CD14-positive monocyte (primary cell): ENCODE measurements around the gene WEE2. TPM values are rescaled to one million over a fixed set of nuclear protein-coding genes. Genes with fewer than 3 reads are reported as not detected.

ENCODE experiments used
- DNase-seq, 3 donors: peaks; one replicate each; pipeline ENCODE4 v3.0.0-alpha.2; 2011 to 2022
- H2AFZ ChIP-seq: 2 replicates; pipeline ENCODE4 v1.6.0; 2012; ENCODE audit warnings: mild to moderate bottlenecking, low read depth, low read length, inconsistent platforms; ENCODE audit not compliant: insufficient read depth, poor library complexity, severe bottlenecking
- H3K27ac ChIP-seq, 2 donors: 1 replicate in 1 of 2; 2 replicates in 1 of 2; pipeline ENCODE4 v1.5.1; 2012 to 2013; ENCODE audit warnings: low read length in 2 of 2, control low read depth in 1 of 2, inconsistent platforms in 1 of 2, low read depth in 1 of 2, mild to moderate bottlenecking in 1 of 2
- H3K27me3 ChIP-seq, 2 donors: one replicate each; pipeline versions ENCODE4 v1.6.0 to v1.6.1; 2011 to 2013; ENCODE audit warnings: low read length in 2 of 2; ENCODE audit not compliant: control insufficient read depth in 2 of 2, insufficient read depth in 2 of 2
- H3K36me3 ChIP-seq, 2 donors: replicated peaks in 1 of 2; 1 replicate in 1 of 2; 2 replicates in 1 of 2; pipeline versions ENCODE4 v1.5.1 to v1.6.1; 2012 to 2013; ENCODE audit warnings: low read length in 2 of 2, control low read depth in 1 of 2, inconsistent platforms in 1 of 2, mild to moderate bottlenecking in 1 of 2; ENCODE audit not compliant: insufficient read depth in 2 of 2, control insufficient read depth in 1 of 2
- H3K4me1 ChIP-seq, 2 donors: 1 replicate in 1 of 2; 2 replicates in 1 of 2; pipeline versions ENCODE4 v1.5.1 to v1.6.1; 2012 to 2013; ENCODE audit warnings: low read length in 2 of 2, control low read depth in 1 of 2, inconsistent platforms in 1 of 2, mild to moderate bottlenecking in 1 of 2, moderate library complexity in 1 of 2; ENCODE audit not compliant: insufficient read depth in 2 of 2, control insufficient read depth in 1 of 2
- H3K4me2 ChIP-seq: replicated peaks from 2 replicates; pipeline ENCODE3; 2012; ENCODE audit warnings: low read length, moderate library complexity, mild to moderate bottlenecking; ENCODE audit not compliant: poor library complexity, severe bottlenecking; ENCODE audit errors: extremely low read depth
- H3K4me3 ChIP-seq, 3 experiments: fragments of 200-600 bp in 1 of 3; sonication (generic) in 1 of 3; replicated peaks in 1 of 3; 1 replicate in 2 of 3; 2 replicates in 1 of 3; pipeline ENCODE4 v1.5.1; 2011 to 2013; ENCODE audit warnings: low read length in 3 of 3, mild to moderate bottlenecking in 3 of 3, control low read depth in 2 of 3, low read depth in 2 of 3, inconsistent platforms in 1 of 3, moderate library complexity in 1 of 3
- H3K79me2 ChIP-seq: 2 replicates; pipeline ENCODE4 v1.6.0; 2012; ENCODE audit warnings: mild to moderate bottlenecking, control low read depth, inconsistent platforms, low read length, moderate library complexity; ENCODE audit not compliant: insufficient read depth
- H3K9ac ChIP-seq: 2 replicates; pipeline ENCODE4 v1.6.0; 2017; ENCODE audit warnings: low read length, mild to moderate bottlenecking; ENCODE audit not compliant: insufficient read depth, poor library complexity, severe bottlenecking
- H3K9me3 ChIP-seq, 2 donors: replicated peaks in 1 of 2; 1 replicate in 1 of 2; 2 replicates in 1 of 2; pipeline versions ENCODE4 v1.5.1 to v1.6.1; 2012 to 2013; ENCODE audit warnings: low read length in 2 of 2, control low read depth in 1 of 2; ENCODE audit not compliant: control insufficient read depth in 1 of 2, insufficient read depth in 1 of 2
- H4K20me1 ChIP-seq: 2 replicates; pipeline ENCODE4 v1.6.0; 2012; ENCODE audit warnings: mild to moderate bottlenecking, low read length, control low read depth, moderate library complexity; ENCODE audit not compliant: insufficient read depth
- H3K27ac Mint-ChIP-seq, 7 donors: one replicate each; pipeline ENCODE4 v1.8.0; 2020; ENCODE audit warnings: mild to moderate bottlenecking in 7 of 7, mixed read lengths in 7 of 7, moderate library complexity in 6 of 7, inconsistent platforms in 2 of 7
- H3K27me3 Mint-ChIP-seq, 3 donors: one replicate each; pipeline ENCODE4 v1.8.0; 2021 to 2022; ENCODE audit warnings: low read depth in 3 of 3, mild to moderate bottlenecking in 3 of 3, mixed read lengths in 3 of 3, moderate library complexity in 3 of 3, inconsistent platforms in 1 of 3
- H3K36me3 Mint-ChIP-seq, 2 donors: one replicate each; pipeline ENCODE4 v1.8.0; 2020; ENCODE audit warnings: mixed read lengths in 2 of 2, inconsistent platforms in 1 of 2, mild to moderate bottlenecking in 1 of 2
- H3K4me1 Mint-ChIP-seq: one replicate; pipeline ENCODE4 v1.8.0; 2020; ENCODE audit warnings: mild to moderate bottlenecking, mixed read lengths
- H3K4me3 Mint-ChIP-seq, 2 donors: one replicate each; pipeline ENCODE4 v1.8.0; 2020; ENCODE audit warnings: mild to moderate bottlenecking in 2 of 2, mixed read lengths in 2 of 2, moderate library complexity in 1 of 2
- H3K9me3 Mint-ChIP-seq, 7 donors: one replicate each; pipeline ENCODE4 v1.8.0; 2020 to 2022; ENCODE audit warnings: mixed read lengths in 7 of 7, mild to moderate bottlenecking in 6 of 7, moderate library complexity in 6 of 7, inconsistent platforms in 2 of 7
- WGBS: methylation state at CpG from one replicate; pipeline ENCODE4 v1.1.5; 2013; ENCODE audit warnings: missing lambda C conversion rate; ENCODE audit not compliant: insufficient coverage; 5-methylcytosine and 5-hydroxymethylcytosine counted together
- intact Hi-C, 2 donors: fragments of 100-400 bp; cut with micrococcal nuclease; formaldehyde crosslinking; loops; one replicate each; pipeline versions ENCODE4 v1.15.0 to v1.15.1; 2023
- polyA plus RNA-seq, 3 donors: library from polyadenylated mRNA; depleted of rRNA in 1 of 3; unstranded in 2 of 3; stranded (reverse) in 1 of 3; fragments of 300-500 nt in 2 of 3; fragments of >200 nt in 1 of 3; fragmentation: Illumina TruSeq in 2 of 3; gene quantifications; 1 replicate in 2 of 3; 2 replicates in 1 of 3; pipeline ENCODE4 v1.2.3, GENCODE V29; 2012 to 2021
- TF ChIP-seq, protein P1 (sequence below): fragments of 200-600 bp; IDR thresholded peaks from one replicate; pipeline ENCODE4 v1.8.0; 2022; ENCODE audit warnings: antibody characterized with exemption, mild to moderate bottlenecking

WEE2 gene
- polyA plus RNA-seq, 3 donors, result not detected

- no peak overlapping the region for H3K4me3 ChIP-seq
- TF ChIP-seq, protein P1, sequence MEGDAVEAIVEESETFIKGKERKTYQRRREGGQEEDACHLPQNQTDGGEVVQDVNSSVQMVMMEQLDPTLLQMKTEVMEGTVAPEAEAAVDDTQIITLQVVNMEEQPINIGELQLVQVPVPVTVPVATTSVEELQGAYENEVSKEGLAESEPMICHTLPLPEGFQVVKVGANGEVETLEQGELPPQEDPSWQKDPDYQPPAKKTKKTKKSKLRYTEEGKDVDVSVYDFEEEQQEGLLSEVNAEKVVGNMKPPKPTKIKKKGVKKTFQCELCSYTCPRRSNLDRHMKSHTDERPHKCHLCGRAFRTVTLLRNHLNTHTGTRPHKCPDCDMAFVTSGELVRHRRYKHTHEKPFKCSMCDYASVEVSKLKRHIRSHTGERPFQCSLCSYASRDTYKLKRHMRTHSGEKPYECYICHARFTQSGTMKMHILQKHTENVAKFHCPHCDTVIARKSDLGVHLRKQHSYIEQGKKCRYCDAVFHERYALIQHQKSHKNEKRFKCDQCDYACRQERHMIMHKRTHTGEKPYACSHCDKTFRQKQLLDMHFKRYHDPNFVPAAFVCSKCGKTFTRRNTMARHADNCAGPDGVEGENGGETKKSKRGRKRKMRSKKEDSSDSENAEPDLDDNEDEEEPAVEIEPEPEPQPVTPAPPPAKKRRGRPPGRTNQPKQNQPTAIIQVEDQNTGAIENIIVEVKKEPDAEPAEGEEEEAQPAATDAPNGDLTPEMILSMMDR, result no peak
- no peaks in the 10 kb centered on the region for H4K20me1 ChIP-seq
- Mint-ChIP-seq H3K9me3 (peaks cover 0 to 4% (median 0%) of the 10 kb centered on the region in 7 donors), H3K27me3 (peaks cover 0 to 2% (median 1%) of the 10 kb centered on the region in 3 donors), H3K27ac (peak overlapping the region; percentile 47 to 88 (median 69)), H3K4me1 (peaks cover 37% of the 10 kb centered on the region), H3K36me3 (peaks cover 0 to 12% of the 10 kb centered on the region in 2 donors), H3K4me3 (no peak overlapping the region)
- 82% methylated on average over 3 of the region's 7 CpGs for WGBS
- H3K36me3 ChIP-seq, result no peaks in the 10 kb centered on the region
- H3K79me2 ChIP-seq, result no peaks in the 10 kb centered on the region
- peak; percentile 35 to 80 (median 67) for DNase-seq
- no peak overlapping the region for H2AFZ ChIP-seq
- no peak overlapping the region for H3K9ac ChIP-seq
- H3K9me3 ChIP-seq, result peaks cover 0 to 3% of the 10 kb centered on the region in 2 donors
- H3K27me3 ChIP-seq, result no peaks in the 10 kb centered on the region
- peak overlapping the region in 1 of 2 donors; percentile 68 for H3K27ac ChIP-seq
- H3K4me2 ChIP-seq, result no peak overlapping the region
- H3K4me1 ChIP-seq, result peaks cover 30 to 33% of the 10 kb centered on the region in 2 donors
- intact Hi-C loops, result no loop called here
Observed at GRCh38 chr7:141671705-141672496, 36.3 kb upstream of the WEE2 start.

DNA sequence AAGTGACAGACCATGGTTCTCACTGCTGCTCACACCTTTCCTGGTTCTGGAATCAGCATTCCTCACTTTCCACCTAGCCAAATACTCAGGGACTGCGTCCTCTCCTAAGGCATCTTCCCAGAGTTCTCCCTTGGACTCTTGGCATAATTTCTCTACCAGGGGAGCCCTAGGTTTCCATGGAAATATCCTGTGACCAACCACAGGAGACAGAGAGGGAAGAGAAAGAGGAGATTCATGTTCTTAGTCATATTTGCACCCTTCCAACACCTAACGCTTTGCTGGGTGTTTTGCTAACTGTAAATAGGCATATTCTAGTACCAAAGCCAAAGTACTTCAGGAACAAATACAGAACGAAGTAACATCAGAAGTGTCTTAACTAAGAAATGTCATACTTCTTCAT lies 34.8 kb upstream of the WEE2 start:
- Mint-ChIP-seq H3K27ac (no peak overlapping the region), H3K4me1 (peaks cover 39% of the 10 kb centered on the region), H3K9me3 (peaks cover 0 to 4% (median 0%) of the 10 kb centered on the region in 7 donors), H3K36me3 (peaks cover 0 to 8% of the 10 kb centered on the region in 2 donors), H3K4me3 (no peak overlapping the region), H3K27me3 (peaks cover 0 to 2% (median 1%) of the 10 kb centered on the region in 3 donors)
- intact Hi-C loops, result no loop called here
- Histone ChIP-seq H3K27ac (no peak overlapping the region), H3K4me1 (peaks cover 31 to 35% of the 10 kb centered on the region in 2 donors), H3K9ac (no peak overlapping the region), H3K27me3 (no peaks in the 10 kb centered on the region), H3K79me2 (no peaks in the 10 kb centered on the region), H3K4me3 (no peak overlapping the region), H4K20me1 (no peaks in the 10 kb centered on the region), H3K9me3 (peaks cover 0 to 3% of the 10 kb centered on the region in 2 donors), H3K4me2 (no peak overlapping the region), H3K36me3 (no peaks in the 10 kb centered on the region), H2AFZ (no peak overlapping the region)
- TF ChIP-seq, protein P1, result no peak
- DNase-seq, result no peak
- no CpG with 5 or more reads among the region's 3 CpGs for WGBS
